Activated CD8-positive, alpha-beta memory T cell treated with anti-CD3 and anti-CD28 coated beads, Interleukin-2, amount 10 ng/mL, durations not matched to agents 7 days and 5 days (primary cell): ENCODE measurements around the gene RBM15B. TPM values are rescaled to one million over a fixed set of nuclear protein-coding genes. Genes with fewer than 3 reads are reported as not detected.
A peak's percentile ranks its signal among the peaks of the same experiment; 100 is the strongest.
"Not testable (repeated sequence)": the region's sequence is repeated elsewhere in the genome, so short reads cannot be mapped to it uniquely, and the experiment has no call there.

ENCODE experiments used
- ATAC-seq: fragments of 150-1000 bp; cut with Tn5 transposase; one replicate; pipeline ENCODE4 v1.10.0; 2021; ENCODE audit warnings: moderate library complexity
- CTCF ChIA-PET: fragments of 350-600 bp; sonication (Branson Sonifier 250); formaldehyde crosslinking; loops from one replicate; lab custom pipeline; 2021; ENCODE audit warnings: antibody characterized with exemption; lab: Charles Lee
- DNase-seq: peaks from one replicate; pipeline ENCODE4 v3.0.0-alpha.2; 2020
- H3K27ac Mint-ChIP-seq: one replicate; pipeline ENCODE4 v1.8.0; 2021; ENCODE audit warnings: mild to moderate bottlenecking, mixed read lengths
- H3K27me3 Mint-ChIP-seq: one replicate; pipeline ENCODE4 v1.8.0; 2021; ENCODE audit warnings: mixed read lengths
- H3K36me3 Mint-ChIP-seq: one replicate; pipeline ENCODE4 v1.8.0; 2021; ENCODE audit warnings: mild to moderate bottlenecking, mixed read lengths
- H3K4me1 Mint-ChIP-seq: one replicate; pipeline ENCODE4 v1.8.0; 2021; ENCODE audit warnings: mixed read lengths
- H3K4me3 Mint-ChIP-seq: one replicate; pipeline ENCODE4 v1.8.0; 2021; ENCODE audit warnings: mild to moderate bottlenecking, moderate library complexity, mixed read lengths
- H3K9me3 Mint-ChIP-seq: one replicate; pipeline ENCODE4 v1.8.0; 2022; ENCODE audit warnings: low read depth, mixed read lengths
- total RNA-seq, 2 experiments: library from RNA; stranded (reverse); gene quantifications; one replicate each; pipeline ENCODE4 v1.2.3, GENCODE V29; 2021

RBM15B gene
- total RNA-seq, 2 experiments from 2014 or later = 28.7 to 36.1 TPM

DNA sequence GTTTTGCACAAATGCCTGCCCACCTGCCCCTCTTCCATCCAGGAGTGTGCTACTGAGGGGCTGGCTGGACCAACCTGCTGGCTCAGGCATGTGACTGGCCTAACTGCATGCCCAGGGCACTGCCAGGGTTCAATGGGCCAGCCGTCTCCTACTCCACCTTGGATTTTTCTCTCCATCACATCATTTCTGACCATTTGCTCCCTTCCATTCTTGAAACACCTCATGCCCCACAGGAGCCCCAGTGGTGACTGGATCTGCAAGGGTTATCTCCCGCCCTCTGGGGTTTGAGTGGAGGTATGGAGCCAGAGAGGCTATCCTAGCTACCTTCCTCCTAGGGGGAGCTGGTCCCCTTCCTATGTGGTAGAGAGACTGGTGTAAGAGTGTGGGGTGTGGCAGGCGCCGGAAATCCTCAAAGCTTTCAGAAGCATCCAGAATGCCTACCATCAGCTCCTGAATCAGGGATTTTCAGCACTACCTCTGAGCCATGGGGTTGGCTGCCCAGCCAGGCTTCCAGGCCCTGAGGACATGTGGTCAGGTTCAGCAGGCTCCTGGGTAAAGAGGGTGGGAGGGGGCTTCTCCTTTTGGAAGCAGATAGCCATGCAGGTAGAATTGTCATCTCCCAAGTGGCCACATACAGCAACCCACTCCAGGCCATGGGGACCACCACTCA lies 8.9 kb upstream of the RBM15B start:
- no peaks in the 10 kb centered on the region for H3K27me3 Mint-ChIP-seq
- no peak for DNase-seq

DNA sequence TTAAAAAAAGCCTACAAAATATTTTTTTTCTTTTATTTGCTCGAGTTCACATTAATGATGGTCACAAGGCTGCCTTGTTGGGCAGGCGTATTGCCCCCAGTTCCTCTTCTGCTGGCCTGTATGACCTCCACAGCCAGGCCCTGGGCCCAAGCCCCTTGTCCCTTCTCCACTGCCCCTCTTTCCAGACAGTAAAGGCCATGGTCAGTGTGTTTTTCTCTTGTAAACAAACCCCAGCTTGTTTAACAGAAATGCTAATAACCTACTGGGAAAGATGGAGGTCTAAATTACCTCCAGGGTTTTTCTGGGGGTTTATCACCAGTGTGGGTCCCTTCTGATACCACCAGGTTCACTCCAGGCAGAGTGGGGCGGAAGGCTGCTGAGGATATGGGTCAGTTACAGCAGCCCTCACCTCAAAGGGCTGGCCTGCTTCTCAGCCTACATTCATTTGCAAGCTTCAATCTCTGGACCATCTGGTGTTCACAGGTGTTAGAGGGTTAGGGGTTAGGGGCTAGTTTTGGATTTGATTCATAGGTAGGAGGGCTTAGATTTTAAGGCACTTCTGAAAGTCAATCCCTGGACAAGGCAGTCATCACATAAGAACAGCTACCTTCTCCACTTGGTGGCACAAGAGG lies 8.0 kb upstream of the RBM15B start:
- DNase-seq (no peak), ATAC-seq (no peak)
- CTCF ChIA-PET = interaction anchor here (2.6 kb wide), 1 partner anchor 767 kb away, joined by 10 read pairs; no protein-coding TSS in a partner anchor
- H3K4me3 Mint-ChIP-seq = peak overlapping the region; percentile 99
- H3K4me1 Mint-ChIP-seq = peaks cover 45% of the 10 kb centered on the region
- no peaks in the 10 kb centered on the region for H3K9me3 Mint-ChIP-seq
- H3K36me3 Mint-ChIP-seq = peaks cover 23% of the 10 kb centered on the region
- no peak overlapping the region for H3K27ac Mint-ChIP-seq
- H3K27me3 Mint-ChIP-seq = no peaks in the 10 kb centered on the region

More for the DNA sequence above, 8.9 kb upstream of the RBM15B start:
- CTCF ChIA-PET = interaction anchor here (3.6 kb wide), 1 partner anchor 7 kb away, joined by 14 read pairs; no protein-coding TSS in a partner anchor
- Mint-ChIP-seq H3K9me3 (no peaks in the 10 kb centered on the region), H3K36me3 (peaks cover 17% of the 10 kb centered on the region), H3K27ac (no peak overlapping the region), H3K4me3 (no peak overlapping the region), H3K4me1 (peaks cover 38% of the 10 kb centered on the region)
- ATAC-seq = no peak

DNA sequence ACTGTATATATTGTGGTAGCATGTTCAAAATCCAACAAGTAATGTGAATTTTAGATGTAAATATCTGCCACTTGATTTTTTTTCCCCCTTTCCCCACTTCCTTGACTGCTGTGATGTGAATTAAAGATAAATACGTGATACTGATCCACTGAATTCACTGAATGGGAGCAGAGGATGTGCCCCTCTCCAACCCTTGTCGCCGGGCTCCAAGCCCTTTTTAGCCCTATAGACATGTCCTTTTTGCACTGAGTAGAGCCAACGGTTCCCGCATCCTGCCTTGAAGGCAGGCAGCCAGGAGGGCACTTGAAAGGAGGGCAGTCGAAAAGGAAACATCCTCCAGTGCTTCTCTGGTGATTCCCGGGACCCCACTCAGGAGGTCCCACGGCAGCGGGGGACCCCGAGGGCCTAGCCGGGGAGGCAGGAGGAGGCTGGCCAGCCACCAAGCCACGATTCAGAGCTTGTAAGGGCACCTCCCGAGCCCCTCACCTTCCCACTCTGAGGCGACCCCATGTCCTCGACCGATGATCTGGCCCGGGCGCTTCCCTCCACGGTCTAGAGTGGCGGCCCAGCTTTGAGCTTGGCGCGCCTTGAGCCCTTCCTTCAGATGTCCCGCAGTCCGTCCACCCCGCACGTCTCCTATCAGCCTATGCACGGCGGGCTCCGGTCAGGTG lies 6.9 kb upstream of the RBM15B start:
- peak overlapping the region; percentile 99 for H3K4me3 Mint-ChIP-seq
- peak; percentile 56 for DNase-seq
- H3K27ac Mint-ChIP-seq = peak overlapping the region; percentile 98
- H3K27me3 Mint-ChIP-seq = no peaks in the 10 kb centered on the region
- H3K4me1 Mint-ChIP-seq = peaks cover 52% of the 10 kb centered on the region
- no peaks in the 10 kb centered on the region for H3K9me3 Mint-ChIP-seq
- CTCF ChIA-PET = interaction anchor here (0.8 to 2.6 kb wide), 4 partner anchors 15 to 768 kb away, joined by 3 to 10 read pairs (median 4); no protein-coding TSS in a partner anchor
- peaks cover 30% of the 10 kb centered on the region for H3K36me3 Mint-ChIP-seq
- peak; percentile 13 for ATAC-seq

GRCh38 chr3:51384726-51385473 lies 6.2 kb upstream of the RBM15B start, which contains the start of gene MANF:
MANF (plus strand) TSS chr3:51385291; CDS start chr3:51385343, 52 bp downstream.
- Mint-ChIP-seq H3K27ac (peak within 1 kb of the TSS; percentile 98), H3K27me3 (no peaks in the 10 kb centered on the region), H3K4me1 (peaks cover 52% of the 10 kb centered on the region), H3K36me3 (peaks cover 32% of the 10 kb centered on the region), H3K4me3 (peak within 1 kb of the TSS; percentile 99), H3K9me3 (no peaks in the 10 kb centered on the region)
- DNase-seq (peak; percentile 99), ATAC-seq (peak; percentile 96)
- CTCF ChIA-PET = interaction anchor here (0.7 to 2.6 kb wide), 12 partner anchors 8 to 769 kb away, joined by 3 to 12 read pairs (median 3); partner anchors contain the start of gene DCAF1

GRCh38 chr3:51385621-51386091 lies 5.4 kb upstream of the RBM15B start:
- peaks cover 60% of the 10 kb centered on the region for H3K4me1 Mint-ChIP-seq
- DNase-seq (no peak), ATAC-seq (no peak)
- H3K27ac Mint-ChIP-seq = peak overlapping the region; percentile 94
- peaks cover 32% of the 10 kb centered on the region for H3K36me3 Mint-ChIP-seq
- H3K4me3 Mint-ChIP-seq = peak overlapping the region; percentile 99
- H3K27me3 Mint-ChIP-seq = no peaks in the 10 kb centered on the region
- no peaks in the 10 kb centered on the region for H3K9me3 Mint-ChIP-seq
- CTCF ChIA-PET = interaction anchor here (0.8 to 2.2 kb wide), 9 partner anchors 9 to 769 kb away, joined by 3 to 12 read pairs (median 3); partner anchors contain the start of genes DCAF1 and MAPKAPK3

DNA sequence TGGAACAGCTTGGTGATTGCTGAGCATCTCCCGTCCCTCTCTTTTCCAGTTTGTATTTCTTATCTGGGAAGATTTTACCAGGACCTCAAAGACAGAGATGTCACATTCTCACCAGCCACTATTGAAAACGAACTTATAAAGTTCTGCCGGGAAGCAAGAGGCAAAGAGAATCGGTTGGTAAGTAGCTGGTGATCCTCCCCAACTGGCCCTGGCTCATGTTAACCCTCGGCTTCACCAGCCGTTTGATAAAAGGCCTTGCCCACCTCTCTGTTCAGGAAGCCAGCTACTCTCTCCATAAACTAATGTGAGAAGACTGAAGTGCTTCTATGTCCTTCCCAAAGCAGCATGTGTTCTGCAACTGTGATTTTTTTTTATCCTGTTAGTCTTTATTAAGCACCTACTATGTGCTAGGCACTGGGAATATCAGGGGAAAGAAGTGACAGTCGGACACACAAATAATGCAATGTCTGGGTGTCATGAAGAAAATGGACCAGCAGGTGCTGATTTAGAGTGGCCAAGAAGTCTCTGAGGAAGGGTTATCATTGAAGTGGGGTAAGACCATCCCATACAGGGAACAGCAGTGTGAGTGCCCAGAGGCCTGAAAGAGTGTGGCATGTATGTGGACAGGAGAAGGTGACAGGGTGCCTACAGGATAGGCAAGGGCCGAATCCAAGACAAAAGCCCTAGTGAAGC lies 4.8 kb upstream of the RBM15B start:
- H3K27me3 Mint-ChIP-seq = no peaks in the 10 kb centered on the region
- ATAC-seq (no peak), DNase-seq (no peak)
- peaks cover 61% of the 10 kb centered on the region for H3K4me1 Mint-ChIP-seq
- CTCF ChIA-PET = interaction anchor here (1.0 to 2.2 kb wide), 5 partner anchors 9 to 770 kb away, joined by 3 to 12 read pairs (median 5); partner anchors contain the start of genes DCAF1 and MAPKAPK3
- peak overlapping the region; percentile 99 for H3K4me3 Mint-ChIP-seq
- H3K27ac Mint-ChIP-seq = peak overlapping the region; percentile 94
- no peaks in the 10 kb centered on the region for H3K9me3 Mint-ChIP-seq
- peaks cover 32% of the 10 kb centered on the region for H3K36me3 Mint-ChIP-seq

DNA sequence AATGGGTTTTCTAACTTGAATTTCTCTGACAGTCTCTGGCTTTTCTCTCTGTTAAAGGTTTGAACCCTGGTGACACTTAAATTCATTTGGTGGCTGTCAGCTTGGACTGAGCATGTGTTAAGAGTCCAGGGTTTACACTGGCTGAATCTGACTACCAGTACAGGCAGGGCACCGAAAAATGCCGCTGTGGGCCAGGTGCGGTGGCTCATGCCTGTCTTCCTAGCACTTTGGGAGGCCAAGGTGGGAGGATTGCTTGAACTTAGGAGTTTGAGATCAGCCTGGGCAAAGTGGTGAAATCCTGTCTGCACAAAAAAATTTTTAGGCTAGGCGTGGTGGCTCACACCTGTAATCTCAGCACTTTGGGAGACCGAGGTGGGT lies 4.2 kb upstream of the RBM15B start:
- H3K36me3 Mint-ChIP-seq = peaks cover 32% of the 10 kb centered on the region
- CTCF ChIA-PET = interaction anchor here (0.9 to 4.4 kb wide), 4 partner anchors 113 to 771 kb away, joined by 3 to 39 read pairs (median 8); partner anchors contain the start of gene DCAF1
- DNase-seq (no peak), ATAC-seq (no peak)
- no peaks in the 10 kb centered on the region for H3K27me3 Mint-ChIP-seq
- no peaks in the 10 kb centered on the region for H3K9me3 Mint-ChIP-seq
- peaks cover 62% of the 10 kb centered on the region for H3K4me1 Mint-ChIP-seq
- peak overlapping the region; percentile 99 for H3K4me3 Mint-ChIP-seq
- peak overlapping the region; percentile 94 for H3K27ac Mint-ChIP-seq

DNA sequence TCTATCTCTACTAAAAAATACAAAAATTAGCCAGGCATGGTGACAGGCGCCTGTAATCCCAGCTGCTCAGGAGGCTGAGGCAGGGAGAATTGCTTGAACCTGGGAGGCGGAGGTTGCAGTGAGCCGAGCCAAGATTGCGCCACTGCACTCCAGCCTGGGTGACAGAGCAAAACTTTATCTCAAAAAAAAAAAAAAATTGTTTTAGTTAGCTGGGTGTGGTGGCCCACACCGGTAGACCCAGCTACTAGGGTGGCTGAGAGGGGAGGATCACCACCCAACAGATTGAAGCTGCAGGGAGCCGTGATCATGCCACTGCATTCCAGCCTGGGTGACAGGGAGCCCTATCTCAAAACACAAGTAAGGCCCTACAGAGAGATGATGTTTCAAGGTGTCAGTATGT lies 3.8 kb upstream of the RBM15B start:
- H3K27ac Mint-ChIP-seq = peak overlapping the region; percentile 59
- peak overlapping the region; percentile 17 for H3K4me3 Mint-ChIP-seq
- not testable (repeated sequence) for H3K9me3 Mint-ChIP-seq, DNase-seq, H3K27me3 Mint-ChIP-seq, ATAC-seq
- CTCF ChIA-PET = interaction anchor here (0.9 to 4.4 kb wide), 4 partner anchors 113 to 771 kb away, joined by 3 to 39 read pairs (median 4); partner anchors contain the start of gene DCAF1
- H3K4me1 Mint-ChIP-seq = peaks cover 65% of the 10 kb centered on the region
- H3K36me3 Mint-ChIP-seq = peaks cover 32% of the 10 kb centered on the region

DNA sequence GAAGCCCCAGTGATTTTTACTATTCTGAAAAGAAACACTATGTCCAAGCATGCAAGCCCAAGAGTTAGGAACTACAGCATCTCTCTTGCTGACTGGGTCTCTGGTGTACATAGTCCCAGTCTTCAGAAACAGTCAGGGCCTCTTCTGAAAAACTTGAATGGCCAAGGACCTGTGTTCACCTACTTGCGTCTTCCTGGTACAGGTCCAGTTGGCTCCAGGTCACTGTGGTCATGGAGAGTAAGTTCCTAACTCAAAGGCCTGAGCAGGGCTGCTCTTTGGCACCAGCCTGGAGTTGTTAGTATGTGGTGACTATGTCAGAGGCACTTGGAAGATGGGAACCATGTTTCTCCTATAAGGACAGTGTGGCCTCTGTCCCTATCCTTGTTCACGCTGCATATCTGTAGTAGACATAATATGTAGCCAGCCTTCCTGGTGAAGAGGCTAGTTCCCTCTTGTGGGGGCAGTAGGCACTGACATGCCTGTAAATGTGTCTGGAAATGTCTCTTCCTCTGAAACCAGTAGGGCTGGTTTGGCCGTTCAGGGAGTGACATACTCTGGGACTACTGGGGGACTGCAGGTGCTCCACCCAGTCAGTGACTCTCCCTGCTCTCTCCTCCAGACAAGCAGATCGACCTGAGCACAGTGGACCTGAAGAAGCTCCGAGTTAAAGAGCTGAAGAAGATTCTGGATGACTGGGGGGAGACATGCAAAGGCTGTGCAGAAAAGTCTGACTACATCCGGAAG lies 2.6 kb upstream of the RBM15B start:
- peaks cover 41% of the 10 kb centered on the region for H3K36me3 Mint-ChIP-seq
- no peak for ATAC-seq

GRCh38 chr3:51389423-51390183 lies 1.5 kb upstream of the RBM15B start:
- Mint-ChIP-seq H3K27me3 (no peaks in the 10 kb centered on the region), H3K27ac (peak overlapping the region; percentile 29), H3K4me1 (peaks cover 74% of the 10 kb centered on the region), H3K9me3 (no peaks in the 10 kb centered on the region), H3K4me3 (no peak overlapping the region), H3K36me3 (peaks cover 48% of the 10 kb centered on the region)
- ATAC-seq (no peak), DNase-seq (peak; percentile 68)
- CTCF ChIA-PET = interaction anchor here (0.7 to 4.4 kb wide), 34 partner anchors 10 to 822 kb away, joined by 3 to 39 read pairs (median 4); partner anchors contain the start of genes ABHD14B, C3orf18, DCAF1 and DUSP7

More for the DNA sequence above, 2.6 kb upstream of the RBM15B start:
- peaks cover 70% of the 10 kb centered on the region for H3K4me1 Mint-ChIP-seq
- H3K4me3 Mint-ChIP-seq = no peak overlapping the region
- H3K9me3 Mint-ChIP-seq = no peaks in the 10 kb centered on the region
- peak overlapping the region; percentile 42 for H3K27ac Mint-ChIP-seq
- no peak for DNase-seq
- CTCF ChIA-PET = interaction anchor here (0.7 to 4.4 kb wide), 23 partner anchors 8 to 821 kb away, joined by 3 to 39 read pairs (median 4); partner anchors contain the start of genes ABHD14B, C3orf18, DCAF1 and MAPKAPK3
- no peaks in the 10 kb centered on the region for H3K27me3 Mint-ChIP-seq
